ENCODE measurements around the gene EPHB1.

The EPHB1 gene

GRCh38 chr3:134810052-134810435, 15.0 kb downstream of the EPHB1 start:
- DNase-seq: no peak

- DNase-seq: no peak
Observed at GRCh38 chr3:134810850-134811249, 15.8 kb downstream of the EPHB1 start.

GRCh38 chr3:134813618-134814017, 18.6 kb downstream of the EPHB1 start:
- DNase-seq: no peak

- no peak for DNase-seq
Observed at GRCh38 chr3:134815519-134815918, 20.5 kb downstream of the EPHB1 start.

- no peak for DNase-seq
Observed at GRCh38 chr3:134816623-134817022, 21.6 kb downstream of the EPHB1 start.

GRCh38 chr3:134817297-134817696, 22.2 kb downstream of the EPHB1 start:
- DNase-seq: no peak

GRCh38 chr3:134820994-134821393, 25.9 kb downstream of the EPHB1 start:
- DNase-seq: no peak

- no peak for DNase-seq
Observed at GRCh38 chr3:134822090-134822489, 27.0 kb downstream of the EPHB1 start.

GRCh38 chr3:134823679-134824078, 28.6 kb downstream of the EPHB1 start:
- DNase-seq: no peak

GRCh38 chr3:134824791-134825190, 29.7 kb downstream of the EPHB1 start:
- DNase-seq: no peak

- DNase-seq: no peak
Observed at GRCh38 chr3:134827213-134827612, 32.2 kb downstream of the EPHB1 start.

GRCh38 chr3:134829721-134830120, 34.7 kb downstream of the EPHB1 start:
- DNase-seq: no peak

- DNase-seq: no peak
Observed at GRCh38 chr3:134832585-134832984, 37.5 kb downstream of the EPHB1 start.

- DNase-seq: no peak
Observed at GRCh38 chr3:134833453-134834163, 38.5 kb downstream of the EPHB1 start.

GRCh38 chr3:134836921-134837320, 41.9 kb downstream of the EPHB1 start:
- DNase-seq: no peak

GRCh38 chr3:134838599-134838998, 43.5 kb downstream of the EPHB1 start:
- DNase-seq: peak in 2 of 3 donors; percentile 15 to 27

- DNase-seq: no peak
Observed at GRCh38 chr3:134839422-134839821, 44.4 kb downstream of the EPHB1 start.

- peak in 2 of 3 donors; percentile 9 to 19 for DNase-seq
Observed at GRCh38 chr3:134839990-134840389, 44.9 kb downstream of the EPHB1 start.

- no peak for DNase-seq
Observed at GRCh38 chr3:134840459-134840858, 45.4 kb downstream of the EPHB1 start.

GRCh38 chr3:134846084-134846483, 51.0 kb downstream of the EPHB1 start:
- no peak for DNase-seq

- no peak for DNase-seq
Observed at GRCh38 chr3:134846911-134847317, 51.9 kb downstream of the EPHB1 start.

GRCh38 chr3:134847349-134847748, 52.3 kb downstream of the EPHB1 start:
- no peak for DNase-seq

GRCh38 chr3:134849561-134849960, 54.5 kb downstream of the EPHB1 start:
- DNase-seq: no peak

GRCh38 chr3:134850761-134851160, 55.7 kb downstream of the EPHB1 start:
- no peak for DNase-seq

GRCh38 chr3:134852132-134852531, 57.1 kb downstream of the EPHB1 start:
- no peak for DNase-seq
